ENCODE data around the gene SLC22A17. TPM values are rescaled to one million over a fixed set of nuclear protein-coding genes. Genes with fewer than 3 reads are reported as not detected.

Gene SLC22A17
- polyA plus RNA-seq, 1 donor from 2014 or later = 182 TPM

DNA sequence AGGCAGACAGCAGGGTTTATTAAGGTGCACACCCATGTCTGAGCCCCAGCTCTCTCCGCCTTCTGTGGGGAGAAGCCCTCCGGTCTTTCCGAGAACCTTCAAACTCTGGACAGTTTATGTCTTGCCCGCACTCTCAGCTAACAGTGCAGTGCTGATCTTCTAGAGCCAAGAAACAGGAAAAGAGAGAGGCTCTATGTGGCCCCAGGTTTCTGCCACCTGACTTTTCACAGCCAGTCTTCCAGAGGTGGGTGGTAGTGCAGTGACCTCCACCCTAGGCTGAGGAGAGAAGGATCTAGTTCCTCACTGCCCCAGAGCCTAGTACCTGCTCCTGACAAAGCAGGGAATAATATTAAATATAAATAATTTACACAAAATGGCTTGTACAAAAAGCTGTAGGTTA is 4.0 kb upstream of the SLC22A17 start:
- Histone ChIP-seq H3K27me3 (ENCODE audit: insufficient read depth, low read depth, low read length) (no peaks in the 10 kb centered on the region), H2AFZ (ENCODE audit: low read depth, low read length) (no peak overlapping the region)
- TF ChIP-seq EZH2 (IDR thresholded peaks at IDR 0.05; ENCODE audit: borderline replicate concordance, insufficient read depth, low read length, poor library complexity, severe bottlenecking) (no peak), EP300 (conservative IDR thresholded peaks at IDR 0.05; ENCODE audit: poor library complexity, severe bottlenecking) (no peak), SMC3 (conservative IDR thresholded peaks at IDR 0.05; ENCODE audit: poor library complexity) (no peak), REST (IDR thresholded peaks at IDR 0.05; ENCODE audit: borderline replicate concordance) (no peak), CTCF (IDR thresholded peaks at IDR 0.05; ENCODE audit: poor library complexity, severe bottlenecking) (no peak), RAD21 (conservative IDR thresholded peaks at IDR 0.05) (no peak), POLR2AphosphoS5 (IDR thresholded peaks at IDR 0.05) (no peak), TAF1 (IDR thresholded peaks at IDR 0.05; ENCODE audit: low read depth) (no peak), MXI1 (conservative IDR thresholded peaks at IDR 0.05; ENCODE audit: poor library complexity, severe bottlenecking) (no peak)

GRCh38 chr14:23355871-23356435 is 3.3 kb upstream of the SLC22A17 start:
- no peak overlapping the region for H2AFZ ChIP-seq (ENCODE audit: low read depth, low read length)
- no peaks in the 10 kb centered on the region for H3K9me3 ChIP-seq (ENCODE audit: low read length)
- TF ChIP-seq MXI1 (conservative IDR thresholded peaks at IDR 0.05; ENCODE audit: poor library complexity, severe bottlenecking) = no peak
- TF ChIP-seq SMC3 (conservative IDR thresholded peaks at IDR 0.05; ENCODE audit: poor library complexity) = no peak
- TF ChIP-seq RAD21 (conservative IDR thresholded peaks at IDR 0.05) = no peak
- no peak for TF ChIP-seq EP300 (conservative IDR thresholded peaks at IDR 0.05; ENCODE audit: poor library complexity, severe bottlenecking)
- TF ChIP-seq POLR2AphosphoS5 (IDR thresholded peaks at IDR 0.05) = no peak
- no peak for TF ChIP-seq EZH2 (IDR thresholded peaks at IDR 0.05; ENCODE audit: borderline replicate concordance, insufficient read depth, low read length, poor library complexity, severe bottlenecking)
- no peak for TF ChIP-seq CTCF (IDR thresholded peaks at IDR 0.05; ENCODE audit: poor library complexity, severe bottlenecking)
- TF ChIP-seq REST (IDR thresholded peaks at IDR 0.05; ENCODE audit: borderline replicate concordance) = no peak
- no peak for TF ChIP-seq TAF1 (IDR thresholded peaks at IDR 0.05; ENCODE audit: low read depth)
- H3K4me3 ChIP-seq (ENCODE audit: low read length) = no peak overlapping the region
- no peak overlapping the region for H3K27ac ChIP-seq (ENCODE audit: low read length)
- no peaks in the 10 kb centered on the region for H4K20me1 ChIP-seq (ENCODE audit: insufficient read depth)
- H3F3A ChIP-seq (ENCODE audit: insufficient read depth, low read length, poor library complexity, severe bottlenecking) = no peaks in the 10 kb centered on the region
- H3K27me3 ChIP-seq (ENCODE audit: insufficient read depth, low read depth, low read length) = no peaks in the 10 kb centered on the region
- H3K79me2 ChIP-seq (replicated peaks; ENCODE audit: insufficient read depth, low read length) = no peaks in the 10 kb centered on the region
- no peaks in the 10 kb centered on the region for H3K36me3 ChIP-seq (ENCODE audit: insufficient read depth, low read length)
- H3K9me2 ChIP-seq (ENCODE audit: insufficient read depth, low read length) = no peaks in the 10 kb centered on the region
- no peak overlapping the region for H3K4me2 ChIP-seq (ENCODE audit: low read length)
- H3K9ac ChIP-seq (ENCODE audit: low read length) = no peak overlapping the region

More for the DNA sequence above, 4.0 kb upstream of the SLC22A17 start:
- Histone ChIP-seq H3K4me3 (ENCODE audit: low read length) (no peak overlapping the region), H3K79me2 (replicated peaks; ENCODE audit: insufficient read depth, low read length) (peaks cover 3% of the 10 kb centered on the region), H4K20me1 (ENCODE audit: insufficient read depth) (no peaks in the 10 kb centered on the region), H3K4me2 (ENCODE audit: low read length) (no peak overlapping the region), H3K36me3 (ENCODE audit: insufficient read depth, low read length) (no peaks in the 10 kb centered on the region), H3K9ac (ENCODE audit: low read length) (no peak overlapping the region), H3K9me2 (ENCODE audit: insufficient read depth, low read length) (no peaks in the 10 kb centered on the region), H3K9me3 (ENCODE audit: low read length) (no peaks in the 10 kb centered on the region), H3K27ac (ENCODE audit: low read length) (no peak overlapping the region), H3F3A (ENCODE audit: insufficient read depth, low read length, poor library complexity, severe bottlenecking) (no peaks in the 10 kb centered on the region)
